ENCODE measurements around the gene ZNF177. TPM values are rescaled to one million over a fixed set of nuclear protein-coding genes. Genes with fewer than 3 reads are reported as not detected.
A peak's percentile ranks its signal among the peaks of the same experiment; 100 is the strongest.

Gene ZNF177
- total RNA-seq, 4 donors from 2014 or later, result 2.1 to 4.5 (median 3.0) TPM

GRCh38 chr19:9407827-9408226 is 45.0 kb downstream of the ZNF177 start:
- peak overlapping the region in 3 of 4 donors; percentile 54 to 67 (median 59) for H3K4me3 ChIP-seq
- H3K9me3 ChIP-seq, result peaks cover 13 to 91% (median 66%) of the 10 kb centered on the region in 4 donors
- TF ChIP-seq CTCF (IDR thresholded peaks at IDR 0.05) (no peak), EP300 (IDR thresholded peaks at IDR 0.05) (no peak), POLR2A (IDR thresholded peaks at IDR 0.05; ENCODE audit: low read depth) (no peak), POLR2AphosphoS5 (IDR thresholded peaks at IDR 0.05) (no peak)
- H3K27me3 ChIP-seq, result no peaks in the 10 kb centered on the region
- 87% methylated on average over 5 of the region's 5 CpGs for WGBS
- intact Hi-C loops (cut with DNase I), result no loop called here
- H3K4me1 ChIP-seq, result peaks cover 6 to 15% (median 10%) of the 10 kb centered on the region in 4 donors
- no peak for DNase-seq (ENCODE audit: extremely low spot score)
- no peak overlapping the region for H3K27ac ChIP-seq (replicated peaks in 1 of 4)
- peaks cover 4 to 14% (median 8%) of the 10 kb centered on the region in 4 donors for H3K36me3 ChIP-seq

GRCh38 chr19:9413240-9413954 is 50.6 kb downstream of the ZNF177 start:
- Histone ChIP-seq H3K27ac (replicated peaks in 1 of 4) (no peak overlapping the region), H3K9me3 (peaks cover 37 to 98% (median 87%) of the 10 kb centered on the region in 4 donors), H3K4me3 (no peak overlapping the region), H3K27me3 (no peaks in the 10 kb centered on the region), H3K4me1 (no peaks in the 10 kb centered on the region), H3K36me3 (peaks cover 60 to 69% (median 62%) of the 10 kb centered on the region in 4 donors)
- whole genome bisulfite sequencing, result 97% methylated on average over 14 of the region's 14 CpGs
- no peak for DNase-seq (ENCODE audit: extremely low spot score)
- no peak for TF ChIP-seq EP300 (IDR thresholded peaks at IDR 0.05)
- no peak for TF ChIP-seq POLR2AphosphoS5 (IDR thresholded peaks at IDR 0.05)
- no peak for TF ChIP-seq CTCF (IDR thresholded peaks at IDR 0.05)
- no peak for TF ChIP-seq POLR2A (IDR thresholded peaks at IDR 0.05; ENCODE audit: low read depth)
- intact Hi-C loops (cut with DNase I), result no loop called here

GRCh38 chr19:9427941-9428340 is 65.1 kb downstream of the ZNF177 start:
- Histone ChIP-seq H3K36me3 (peaks cover 44 to 96% (median 80%) of the 10 kb centered on the region in 4 donors), H3K9me3 (peaks cover 0 to 22% (median 13%) of the 10 kb centered on the region in 4 donors), H3K4me3 (no peak overlapping the region), H3K27me3 (no peaks in the 10 kb centered on the region), H3K4me1 (peaks cover 0 to 2% (median 0%) of the 10 kb centered on the region in 4 donors), H3K27ac (replicated peaks in 1 of 4) (no peak overlapping the region)
- DNase-seq (ENCODE audit: extremely low spot score), result no peak
- WGBS, result 90% methylated on average over 6 of the region's 6 CpGs
- intact Hi-C loops (cut with DNase I), result no loop called here
- TF ChIP-seq POLR2AphosphoS5 (IDR thresholded peaks at IDR 0.05) (no peak), CTCF (IDR thresholded peaks at IDR 0.05) (no peak)

- peaks cover 0 to 8% (median 3%) of the 10 kb centered on the region in 4 donors for H3K9me3 ChIP-seq
- intact Hi-C loops (cut with DNase I), result no loop called here
Measured at GRCh38 chr19:9430444-9430843, 67.6 kb downstream of the ZNF177 start.

More at GRCh38 chr19:9430444-9430843, 67.6 kb downstream of the ZNF177 start:
- Histone ChIP-seq H3K27ac (replicated peaks in 1 of 4) (no peak overlapping the region), H3K36me3 (peaks cover 23 to 79% (median 61%) of the 10 kb centered on the region in 4 donors), H3K4me1 (peaks cover 12 to 18% (median 14%) of the 10 kb centered on the region in 4 donors), H3K4me3 (no peak overlapping the region), H3K27me3 (no peaks in the 10 kb centered on the region)
- no peak for TF ChIP-seq EP300 (IDR thresholded peaks at IDR 0.05)
- no peak for TF ChIP-seq POLR2AphosphoS5 (IDR thresholded peaks at IDR 0.05)
- no peak for TF ChIP-seq POLR2A (IDR thresholded peaks at IDR 0.05; ENCODE audit: low read depth)
- TF ChIP-seq CTCF (IDR thresholded peaks at IDR 0.05), result no peak
- no peak for DNase-seq (ENCODE audit: extremely low spot score)
- WGBS, result 100% methylated on average over 1 of the region's 1 CpG
